ENCODE measurements around the gene GALNT13.

GALNT13 gene

GRCh38 chr2:154490530-154490929 lies 618.8 kb downstream of the GALNT13 start:
- TF ChIP-seq CTCF (IDR thresholded peaks at IDR 0.05; ENCODE audit: insufficient read depth, low read length, missing control alignments) = no peak
- no peak for DNase-seq (ENCODE audit: low read depth, low spot score)
- H3K4me3 ChIP-seq (ENCODE audit: low read depth, low read length) = no peak overlapping the region
- CTCF ChIA-PET = no interaction called here
- POLR2A ChIA-PET = no interaction called here

- DNase-seq (ENCODE audit: low read depth, low spot score) = no peak
- no peak overlapping the region for H3K4me3 ChIP-seq (ENCODE audit: low read depth, low read length)
- POLR2A ChIA-PET = no interaction called here
- TF ChIP-seq CTCF (IDR thresholded peaks at IDR 0.05; ENCODE audit: insufficient read depth, low read length, missing control alignments) = no peak
- CTCF ChIA-PET = no interaction called here
Measured at GRCh38 chr2:154495455-154495868, 623.7 kb downstream of the GALNT13 start.

- POLR2A ChIA-PET = no interaction called here
- CTCF ChIA-PET = no interaction called here
- TF ChIP-seq CTCF (IDR thresholded peaks at IDR 0.05; ENCODE audit: insufficient read depth, low read length, missing control alignments) = no peak
- DNase-seq (ENCODE audit: low read depth, low spot score) = no peak
- no peak overlapping the region for H3K4me3 ChIP-seq (ENCODE audit: low read depth, low read length)
Measured at GRCh38 chr2:154497019-154497418, 625.3 kb downstream of the GALNT13 start.
